AG04450 (cell line): Measurements from ENCODE around the gene ASCC1. TPM values are rescaled to one million over a fixed set of nuclear protein-coding genes. Genes with fewer than 3 reads are reported as not detected.

Source experiments
- CTCF ChIA-PET: fragments of 300-600, 350-600 bp; formaldehyde crosslinking; extraction: SDS; loops from one replicate; lab custom pipeline; 2022; ENCODE audit warnings: antibody characterized with exemption, inconsistent platforms; lab: Charles Lee
- POLR2A ChIA-PET: fragments of 350-600 bp; formaldehyde crosslinking; extraction: SDS; loops from one replicate; lab custom pipeline; 2021; ENCODE audit warnings: antibody characterized with exemption, inconsistent platforms; lab: Yijun Ruan, JAX
- DNase-seq: peaks from one replicate; pipeline ENCODE4 v3.0.0-alpha.2; 2011; ENCODE audit warnings: low read depth, low spot score
- H3K27ac ChIP-seq: one replicate; pipeline ENCODE4 v1.5.1; 2012; ENCODE audit warnings: low read depth, low read length, control low read depth
- H3K27me3 ChIP-seq: one replicate; pipeline ENCODE4 v1.6.0; 2012; ENCODE audit warnings: low read length; ENCODE audit not compliant: control insufficient read depth, insufficient read depth
- H3K4me3 ChIP-seq: 2 replicates; pipeline ENCODE4 v1.5.1; 2011; ENCODE audit warnings: mild to moderate bottlenecking, low read depth, low read length, control low read depth
- H3K9me3 ChIP-seq: 2 replicates; pipeline ENCODE4 v1.5.1; 2012; ENCODE audit warnings: low read length; ENCODE audit not compliant: control insufficient read depth, insufficient read depth
- polyA plus RNA-seq: library from polyadenylated mRNA; depleted of rRNA; stranded (reverse); fragments of >200 nt; gene quantifications from 2 replicates; pipeline ENCODE4 v1.2.3, GENCODE V29; 2011
- TF ChIP-seq, protein P1 (sequence below): IDR thresholded peaks from 2 replicates; pipeline ENCODE4 v1.5.1; 2011; ENCODE audit warnings: low read depth, low read length, control low read depth, inconsistent platforms

Gene ASCC1
- polyA plus RNA-seq, 1 experiment = 43.7 TPM

DNA sequence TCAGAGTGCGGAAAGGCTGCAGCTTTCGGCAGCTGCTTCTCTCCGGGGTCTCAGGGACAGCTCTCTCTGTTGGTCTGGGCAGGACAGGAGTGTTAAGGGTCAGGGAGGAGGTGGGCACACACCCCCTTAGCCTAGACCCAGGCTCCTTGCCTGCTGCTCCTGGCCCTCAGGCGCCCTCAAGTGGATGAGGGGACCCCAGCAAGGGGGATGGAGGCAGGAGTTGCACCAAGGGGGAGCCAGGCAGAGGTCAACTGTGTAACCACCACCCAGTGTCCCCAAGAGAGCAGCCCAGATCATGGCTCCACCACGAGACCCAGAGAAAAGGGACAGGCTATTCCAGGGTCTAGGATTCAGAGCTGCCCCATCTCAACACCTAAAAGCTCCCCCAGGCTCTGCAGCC is 154.6 kb downstream of the ASCC1 start:
- H3K4me3 ChIP-seq = no peak overlapping the region
- TF ChIP-seq, protein P1, sequence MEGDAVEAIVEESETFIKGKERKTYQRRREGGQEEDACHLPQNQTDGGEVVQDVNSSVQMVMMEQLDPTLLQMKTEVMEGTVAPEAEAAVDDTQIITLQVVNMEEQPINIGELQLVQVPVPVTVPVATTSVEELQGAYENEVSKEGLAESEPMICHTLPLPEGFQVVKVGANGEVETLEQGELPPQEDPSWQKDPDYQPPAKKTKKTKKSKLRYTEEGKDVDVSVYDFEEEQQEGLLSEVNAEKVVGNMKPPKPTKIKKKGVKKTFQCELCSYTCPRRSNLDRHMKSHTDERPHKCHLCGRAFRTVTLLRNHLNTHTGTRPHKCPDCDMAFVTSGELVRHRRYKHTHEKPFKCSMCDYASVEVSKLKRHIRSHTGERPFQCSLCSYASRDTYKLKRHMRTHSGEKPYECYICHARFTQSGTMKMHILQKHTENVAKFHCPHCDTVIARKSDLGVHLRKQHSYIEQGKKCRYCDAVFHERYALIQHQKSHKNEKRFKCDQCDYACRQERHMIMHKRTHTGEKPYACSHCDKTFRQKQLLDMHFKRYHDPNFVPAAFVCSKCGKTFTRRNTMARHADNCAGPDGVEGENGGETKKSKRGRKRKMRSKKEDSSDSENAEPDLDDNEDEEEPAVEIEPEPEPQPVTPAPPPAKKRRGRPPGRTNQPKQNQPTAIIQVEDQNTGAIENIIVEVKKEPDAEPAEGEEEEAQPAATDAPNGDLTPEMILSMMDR = peak; percentile 15; the same call in 1 of the 2 replicates
- ChIA-PET CTCF (interaction anchor here (0.6 to 1.2 kb wide), 3 partner anchors 79 to 269 kb away, joined by 3 to 4 read pairs (median 3); no protein-coding TSS in a partner anchor), POLR2A (no interaction called here)
- no peak overlapping the region for H3K27ac ChIP-seq
- no peak for DNase-seq
- H3K9me3 ChIP-seq = no peaks in the 10 kb centered on the region
- H3K27me3 ChIP-seq = peaks cover 23% of the 10 kb centered on the region

DNA sequence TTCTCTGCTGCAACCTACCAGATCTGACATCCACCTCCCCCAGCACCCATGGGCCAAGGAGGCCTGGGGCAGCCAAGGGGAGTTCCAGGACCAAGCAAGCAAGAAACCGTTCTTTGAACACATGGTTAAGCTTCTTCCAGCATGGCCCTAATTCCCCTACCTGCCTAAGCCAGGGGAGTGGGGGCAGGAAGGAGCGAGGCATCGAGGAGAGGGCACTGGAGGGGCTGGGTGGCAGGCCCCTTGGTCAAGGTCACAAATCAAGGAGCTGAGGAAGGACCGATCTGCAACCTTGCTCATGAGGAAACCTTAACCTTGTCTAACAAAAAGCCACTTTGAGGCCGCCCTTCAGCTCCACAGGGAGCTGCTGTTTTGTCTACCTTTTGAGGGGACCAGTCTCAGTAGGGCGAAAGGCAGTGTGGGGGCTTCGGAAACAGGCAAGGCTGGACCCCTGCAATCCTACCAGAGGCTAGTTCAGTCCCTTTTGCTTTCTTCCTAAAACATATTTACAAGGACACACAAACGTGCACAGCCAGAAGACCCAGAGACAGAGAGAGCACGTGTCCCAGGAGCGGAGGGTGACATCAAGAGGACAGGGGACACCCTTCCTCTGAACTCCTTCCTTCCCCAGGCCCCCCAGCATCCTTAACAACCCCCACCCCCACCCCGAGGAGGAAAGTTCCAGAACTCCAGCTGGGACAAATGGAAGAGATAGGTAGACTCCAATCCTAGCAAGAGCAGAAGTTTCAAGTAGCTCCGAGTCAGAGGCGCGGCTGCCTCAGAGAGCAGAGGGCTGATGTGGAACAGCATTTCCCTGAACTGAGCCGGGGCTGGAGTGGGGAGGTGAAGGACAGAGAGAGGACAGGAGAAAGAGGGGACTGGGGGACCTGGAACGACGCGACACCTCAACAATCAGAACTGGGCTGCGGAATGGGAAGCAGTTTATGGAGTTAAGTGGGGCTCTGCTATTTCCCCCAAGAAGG is 155.9 kb downstream of the ASCC1 start:
- no peak for DNase-seq
- peaks cover 28% of the 10 kb centered on the region for H3K27me3 ChIP-seq
- no peak overlapping the region for H3K27ac ChIP-seq
- H3K9me3 ChIP-seq = no peaks in the 10 kb centered on the region
- no peak overlapping the region for H3K4me3 ChIP-seq
- CTCF ChIA-PET = interaction anchor here (1.7 to 3.9 kb wide), 2 partner anchors 11 to 164 kb away, joined by 10 to 32 read pairs; no protein-coding TSS in a partner anchor
- POLR2A ChIA-PET = interaction anchor here (0.7 kb wide), 1 partner anchor 169 kb away, joined by 3 read pairs; no protein-coding TSS in a partner anchor
- TF ChIP-seq, protein P1 = no peak

DNA sequence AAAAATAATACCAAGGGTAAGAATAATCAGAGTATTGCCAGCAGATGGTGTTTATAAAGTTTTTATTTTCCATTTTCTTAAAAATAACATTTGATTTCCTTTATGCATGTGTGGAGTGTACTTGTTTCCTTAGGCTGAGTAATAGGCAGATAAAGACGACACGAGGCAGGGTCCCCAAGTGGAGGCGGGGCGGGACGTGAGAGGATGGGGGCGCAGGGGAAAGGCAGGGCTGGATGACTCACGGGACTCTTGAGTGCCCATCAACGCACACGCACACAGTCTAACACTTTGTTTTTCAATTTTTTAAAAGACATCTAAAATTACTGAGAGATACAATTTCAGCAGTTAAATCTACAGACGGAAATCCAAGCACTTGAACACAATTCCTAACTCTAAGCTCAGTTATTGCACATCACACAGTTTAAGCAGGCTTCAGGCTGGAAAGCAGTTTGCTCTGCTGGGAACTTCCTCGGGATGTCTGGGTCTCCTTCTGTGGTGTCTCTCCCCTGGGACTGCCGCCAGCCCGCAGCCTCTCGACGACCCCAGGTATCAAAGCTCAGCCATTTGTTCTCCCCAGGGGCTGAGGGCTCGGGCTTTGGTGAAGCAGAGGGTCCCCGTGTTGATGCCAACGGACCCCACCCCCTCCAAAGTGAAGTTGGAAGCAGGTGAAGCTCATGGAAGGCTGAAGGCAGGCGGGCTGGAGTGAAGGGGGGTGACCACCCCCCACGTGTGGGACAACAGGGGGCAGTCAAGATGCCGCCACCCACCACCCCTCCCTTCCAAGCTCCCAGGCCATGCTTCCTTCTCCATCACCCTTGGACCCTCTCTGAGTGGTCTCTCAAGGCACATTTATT is 156.9 kb downstream of the ASCC1 start:
- TF ChIP-seq, protein P1 = no peak
- H3K27ac ChIP-seq = no peak overlapping the region
- peaks cover 28% of the 10 kb centered on the region for H3K27me3 ChIP-seq
- H3K9me3 ChIP-seq = no peaks in the 10 kb centered on the region
- no peak overlapping the region for H3K4me3 ChIP-seq
- POLR2A ChIA-PET = interaction anchor here (0.7 kb wide), 1 partner anchor 170 kb away, joined by 3 read pairs; no protein-coding TSS in a partner anchor
- DNase-seq = no peak
- CTCF ChIA-PET = interaction anchor here (1.7 to 3.9 kb wide), 2 partner anchors 10 to 163 kb away, joined by 10 to 32 read pairs; no protein-coding TSS in a partner anchor

DNA sequence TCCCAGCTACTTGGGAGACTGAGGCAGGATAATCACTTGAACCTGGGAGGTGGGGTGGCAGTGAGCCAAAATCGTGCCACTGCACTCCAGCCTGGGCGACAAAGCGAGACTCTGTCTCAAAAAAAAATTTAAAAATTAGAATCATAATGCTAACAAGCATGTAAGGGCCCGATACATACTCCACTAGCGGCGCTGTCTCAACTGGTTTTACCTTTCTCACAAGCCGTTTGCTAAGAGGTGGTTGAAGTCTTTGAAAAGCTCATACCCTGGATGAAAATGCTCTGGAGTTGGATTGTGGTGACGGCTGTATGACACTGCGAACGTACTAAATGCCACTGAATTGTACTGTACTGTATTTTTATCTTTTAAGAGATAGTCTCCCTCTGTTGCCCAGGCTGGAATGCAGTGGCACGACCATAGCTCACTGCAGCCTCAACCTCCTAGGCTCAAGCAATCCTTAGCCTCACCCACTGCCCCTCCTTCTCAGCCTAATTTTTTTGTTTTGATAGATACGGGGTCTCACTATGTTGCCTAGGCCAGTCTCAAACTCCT is 157.7 kb downstream of the ASCC1 start:
- H3K4me3 ChIP-seq = no peak overlapping the region
- DNase-seq = no peak
- CTCF ChIA-PET = interaction anchor here (1.7 to 3.9 kb wide), 2 partner anchors 9 to 162 kb away, joined by 10 to 32 read pairs; no protein-coding TSS in a partner anchor
- TF ChIP-seq, protein P1 = no peak
- H3K27me3 ChIP-seq = peaks cover 28% of the 10 kb centered on the region
- H3K27ac ChIP-seq = no peak overlapping the region
- H3K9me3 ChIP-seq = no peaks in the 10 kb centered on the region; the same call in 1 of the 2 replicates
- POLR2A ChIA-PET = no interaction called here
